Keratinocyte (primary cell): ENCODE measurements around the gene PAX5. TPM values are rescaled to one million over a fixed set of nuclear protein-coding genes. Genes with fewer than 3 reads are reported as not detected.

ENCODE experiments used
- DNase-seq: peaks from one replicate; pipeline ENCODE4 v3.0.0-alpha.2; 2011; ENCODE audit warnings: low read depth, missing footprints, low spot score
- FAIRE-seq: peaks from 2 replicates; lab custom pipeline; 2011; peaks lifted over from hg19 to GRCh38; lab: Jason Lieb, UNC
- H2AFZ ChIP-seq: 2 replicates; pipeline ENCODE4 v1.6.0; 2012; ENCODE audit warnings: low read length, control low read depth, inconsistent platforms; ENCODE audit not compliant: control insufficient read depth
- H3K27ac ChIP-seq: 2 replicates; pipeline ENCODE4 v1.5.1; 2011; ENCODE audit warnings: low read length; ENCODE audit not compliant: control insufficient read depth, insufficient read depth
- H3K27me3 ChIP-seq: 3 replicates; pipeline ENCODE4 v1.6.0; 2011; ENCODE audit warnings: low read length; ENCODE audit not compliant: control insufficient read depth, insufficient read depth; ENCODE audit errors: extremely low read depth
- H3K36me3 ChIP-seq, 2 experiments: 2 replicates in 1 of 2; 3 replicates in 1 of 2; pipeline ENCODE4 v1.5.1; 2011; ENCODE audit warnings: low read length in 2 of 2, mild to moderate bottlenecking in 1 of 2; ENCODE audit not compliant: control insufficient read depth in 2 of 2, insufficient read depth in 2 of 2; ENCODE audit errors: extremely low read depth in 1 of 2
- H3K4me1 ChIP-seq: 3 replicates; pipeline ENCODE4 v1.5.1; 2011; ENCODE audit warnings: low read length; ENCODE audit not compliant: control insufficient read depth, insufficient read depth; ENCODE audit errors: extremely low read depth
- H3K4me2 ChIP-seq: 3 replicates; pipeline ENCODE4 v1.6.0; 2011; ENCODE audit warnings: low read depth, low read length; ENCODE audit not compliant: control insufficient read depth, insufficient read depth; ENCODE audit errors: extremely low read depth
- H3K4me3 ChIP-seq, 3 experiments: fragments of 200-600 bp in 1 of 3; sonication (generic) in 1 of 3; 2 replicates in 2 of 3; 3 replicates in 1 of 3; pipeline ENCODE4 v1.5.1; 2011 to 2016; ENCODE audit warnings: low read length in 3 of 3, mild to moderate bottlenecking in 3 of 3, control low read depth in 2 of 3, inconsistent platforms in 1 of 3, low read depth in 1 of 3, mixed read lengths in 1 of 3, mixed run types in 1 of 3, moderate library complexity in 1 of 3; ENCODE audit not compliant: control insufficient read depth in 2 of 3, insufficient read depth in 2 of 3; ENCODE audit errors: extremely low read depth in 1 of 3
- H3K79me2 ChIP-seq: 2 replicates; pipeline ENCODE4 v1.6.0; 2012; ENCODE audit warnings: low read length; ENCODE audit not compliant: control insufficient read depth, insufficient read depth
- H3K9ac ChIP-seq: 3 replicates; pipeline ENCODE4 v1.6.0; 2011; ENCODE audit warnings: low read length; ENCODE audit not compliant: control insufficient read depth, insufficient read depth; ENCODE audit errors: extremely low read depth
- H3K9me1 ChIP-seq: 3 replicates; pipeline ENCODE4 v1.6.0; 2011; ENCODE audit warnings: low read length; ENCODE audit not compliant: control insufficient read depth, insufficient read depth; ENCODE audit errors: extremely low read depth
- H3K9me3 ChIP-seq: 2 replicates; pipeline ENCODE4 v1.5.1; 2012; ENCODE audit warnings: low read depth, low read length; ENCODE audit not compliant: control insufficient read depth
- H4K20me1 ChIP-seq: 3 replicates; pipeline ENCODE4 v1.6.0; 2011; ENCODE audit warnings: low read length; ENCODE audit not compliant: control insufficient read depth, insufficient read depth; ENCODE audit errors: extremely low read depth
- EZH2 ChIP-seq: IDR thresholded peaks from one replicate; pipeline ENCODE4 v1.6.1; 2012; ENCODE audit warnings: inconsistent platforms, mild to moderate bottlenecking, low read length, moderate library complexity
- dilution Hi-C: fragments of 300-500 bp; cut with MboI; formaldehyde crosslinking; loops from one replicate; pipeline ENCODE4 v1.7.0; 2020; ENCODE audit warnings: low sequenced_read_pairs; ENCODE audit not compliant: extremely low pct_ligation_motif_present
- polyA plus RNA-seq, 5 experiments: library from polyadenylated mRNA; depleted of rRNA in 3 of 5; stranded (reverse) in 3 of 5; stranded (forward) in 1 of 5; unstranded in 1 of 5; fragments of >200 nt; gene quantifications; 1 replicate in 1 of 5; 2 replicates in 3 of 5; 3 replicates in 1 of 5; pipeline versions ENCODE4 v1.2.1 to v1.2.3, GENCODE V29; 2011 to 2012; ENCODE audit warnings: missing spikeins in 2 of 5, low read depth in 1 of 5, low replicate concordance in 1 of 5
- TF ChIP-seq, protein P1 (sequence below), 3 experiments: IDR thresholded peaks in 1 of 3; conservative IDR thresholded peaks in 1 of 3; optimal IDR thresholded peaks in 1 of 3; 2 replicates in 2 of 3; 3 replicates in 1 of 3; pipeline versions ENCODE3 to v1.5.1; 2011; ENCODE audit warnings: low read length in 3 of 3, mild to moderate bottlenecking in 3 of 3, moderate library complexity in 2 of 3, control low read depth in 1 of 3, inconsistent platforms in 1 of 3; ENCODE audit not compliant: insufficient read depth in 2 of 3; ENCODE audit errors: extremely low read depth in 1 of 3

Gene PAX5
- polyA plus RNA-seq, 1 donor (not counting 4 experiments of a cell fraction or from before 2014, with no cell fraction given) = not detected

DNA sequence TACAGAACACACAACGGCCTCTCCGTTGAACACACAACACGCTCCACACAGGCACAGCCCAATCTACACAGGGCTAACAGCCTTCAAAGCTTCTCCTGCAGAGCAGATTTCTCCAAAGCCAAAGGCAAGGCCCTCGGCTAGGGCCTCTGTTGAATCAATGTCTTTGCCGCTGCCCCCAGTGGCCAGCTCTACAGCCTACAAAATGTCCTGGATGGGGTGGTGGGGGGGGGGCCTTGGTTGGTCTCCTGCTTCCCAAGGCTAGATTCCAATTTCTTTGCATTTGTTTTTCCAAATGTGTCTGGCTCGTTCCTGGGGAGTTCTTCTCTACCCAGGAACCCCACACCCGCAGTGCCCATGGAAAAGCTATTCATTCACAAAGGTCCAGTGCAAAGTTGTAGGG is 167.2 kb downstream of the PAX5 start:
- no peak overlapping the region for H3K9ac ChIP-seq
- H3K79me2 ChIP-seq = no peaks in the 10 kb centered on the region
- H2AFZ ChIP-seq = no peak overlapping the region
- H3K27me3 ChIP-seq = peaks cover 7% of the 10 kb centered on the region
- DNase-seq (no peak), FAIRE-seq (no peak)
- no peaks in the 10 kb centered on the region for H4K20me1 ChIP-seq
- dilution Hi-C loops = no loop called here
- no peaks in the 10 kb centered on the region for H3K36me3 ChIP-seq
- H3K4me3 ChIP-seq = no peak overlapping the region
- TF ChIP-seq, protein P1, sequence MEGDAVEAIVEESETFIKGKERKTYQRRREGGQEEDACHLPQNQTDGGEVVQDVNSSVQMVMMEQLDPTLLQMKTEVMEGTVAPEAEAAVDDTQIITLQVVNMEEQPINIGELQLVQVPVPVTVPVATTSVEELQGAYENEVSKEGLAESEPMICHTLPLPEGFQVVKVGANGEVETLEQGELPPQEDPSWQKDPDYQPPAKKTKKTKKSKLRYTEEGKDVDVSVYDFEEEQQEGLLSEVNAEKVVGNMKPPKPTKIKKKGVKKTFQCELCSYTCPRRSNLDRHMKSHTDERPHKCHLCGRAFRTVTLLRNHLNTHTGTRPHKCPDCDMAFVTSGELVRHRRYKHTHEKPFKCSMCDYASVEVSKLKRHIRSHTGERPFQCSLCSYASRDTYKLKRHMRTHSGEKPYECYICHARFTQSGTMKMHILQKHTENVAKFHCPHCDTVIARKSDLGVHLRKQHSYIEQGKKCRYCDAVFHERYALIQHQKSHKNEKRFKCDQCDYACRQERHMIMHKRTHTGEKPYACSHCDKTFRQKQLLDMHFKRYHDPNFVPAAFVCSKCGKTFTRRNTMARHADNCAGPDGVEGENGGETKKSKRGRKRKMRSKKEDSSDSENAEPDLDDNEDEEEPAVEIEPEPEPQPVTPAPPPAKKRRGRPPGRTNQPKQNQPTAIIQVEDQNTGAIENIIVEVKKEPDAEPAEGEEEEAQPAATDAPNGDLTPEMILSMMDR (optimal IDR thresholded peaks at IDR 0.05 in 1 of 3, IDR thresholded peaks at IDR 0.05 in 1 of 3, conservative IDR thresholded peaks at IDR 0.05 in 1 of 3; ENCODE audit: extremely low read depth in 1 of 3, insufficient read depth in 2 of 3, low read length in 3 of 3) = no peak
- no peak for TF ChIP-seq EZH2
- no peak overlapping the region for H3K4me2 ChIP-seq
- H3K9me1 ChIP-seq = no peaks in the 10 kb centered on the region
- H3K4me1 ChIP-seq = no peaks in the 10 kb centered on the region
- H3K27ac ChIP-seq = no peak overlapping the region
- H3K9me3 ChIP-seq = no peaks in the 10 kb centered on the region

DNA sequence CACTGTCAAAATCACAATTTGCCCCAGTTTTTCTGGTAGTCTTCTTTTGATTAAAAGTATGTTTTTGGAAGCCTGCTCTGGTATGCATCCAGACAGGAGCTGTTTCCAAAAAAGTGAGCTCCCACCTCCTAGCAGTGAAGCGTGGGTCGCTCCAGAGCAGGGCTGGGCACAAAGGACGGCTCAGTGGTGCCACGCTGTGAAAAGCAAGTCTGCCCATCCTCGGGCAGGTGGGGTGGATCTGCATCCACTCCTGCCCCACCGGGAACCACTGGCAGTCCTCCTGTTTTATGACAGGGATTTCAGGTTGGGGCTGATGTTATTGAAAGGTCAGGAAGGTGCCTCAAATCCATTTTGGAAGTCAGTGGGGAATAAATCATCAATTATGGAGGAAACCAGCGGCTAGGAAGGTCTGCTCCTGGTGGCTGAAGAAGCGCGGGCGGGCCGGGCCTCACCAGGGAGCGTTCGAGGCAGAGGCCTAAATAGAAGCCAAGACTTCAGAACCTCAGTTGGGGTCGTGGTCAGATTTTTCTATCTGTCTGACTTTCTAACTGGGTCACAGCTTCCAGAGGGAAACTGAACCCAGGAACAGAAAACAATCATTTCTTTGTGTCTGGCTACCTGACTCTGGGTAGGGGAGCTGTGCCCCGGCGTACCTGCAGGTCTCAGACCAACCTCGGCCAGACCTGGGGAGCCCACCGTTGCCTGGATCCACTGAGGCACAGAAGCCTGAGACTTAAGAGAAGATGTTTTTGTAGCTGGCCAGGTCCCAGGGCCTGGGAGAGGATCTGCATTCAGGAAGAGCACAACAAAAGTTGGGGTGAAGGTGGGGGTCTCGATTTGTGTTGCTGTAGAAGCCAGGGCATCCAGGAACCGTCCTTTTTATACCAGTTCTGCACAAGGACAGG is 168.1 kb downstream of the PAX5 start:
- no peaks in the 10 kb centered on the region for H4K20me1 ChIP-seq
- dilution Hi-C loops = no loop called here
- FAIRE-seq (no peak), DNase-seq (no peak)
- no peak overlapping the region for H2AFZ ChIP-seq
- H3K9ac ChIP-seq = no peak overlapping the region
- H3K9me3 ChIP-seq = no peaks in the 10 kb centered on the region
- H3K36me3 ChIP-seq = no peaks in the 10 kb centered on the region
- no peaks in the 10 kb centered on the region for H3K9me1 ChIP-seq
- no peaks in the 10 kb centered on the region for H3K79me2 ChIP-seq
- H3K27ac ChIP-seq = no peak overlapping the region
- no peaks in the 10 kb centered on the region for H3K27me3 ChIP-seq
- TF ChIP-seq EZH2 = no peak
- TF ChIP-seq, protein P1 (optimal IDR thresholded peaks at IDR 0.05 in 1 of 3, IDR thresholded peaks at IDR 0.05 in 1 of 3, conservative IDR thresholded peaks at IDR 0.05 in 1 of 3; ENCODE audit: extremely low read depth in 1 of 3, insufficient read depth in 2 of 3, low read length in 3 of 3) = no peak
- no peak overlapping the region for H3K4me2 ChIP-seq
- no peak overlapping the region for H3K4me3 ChIP-seq
- no peaks in the 10 kb centered on the region for H3K4me1 ChIP-seq
